ENCODE data around the gene STS. TPM values are rescaled to one million over a fixed set of nuclear protein-coding genes. Genes with fewer than 3 reads are reported as not detected.

STS gene
- total and polyA plus RNA-seq, 5 experiments from 2014 or later: 0.52 to 0.66 (median 0.56) TPM

Small RNA genes within 50 kb of the gene (microRNA-seq; reads per million reads assigned to microRNA genes)
- gene MIR4767 (ENCODE audit: borderline microRNAs expressed): not detected

Other genes starting within 250 kb of the STS start
- gene PUDP, start 441 bp downstream of the STS start, total RNA-seq: 10 to 100 TPM in 1 of 2 experiments, 1 to 10 TPM in 1; 8.6 to 10.0 TPM
- gene PUDP, start 441 bp downstream of the STS start, polyA plus RNA-seq: 10 to 100 TPM in 2 of 3 donors, 1 to 10 TPM in 1; 9.5 to 12.0 (median 11.4) TPM